Endothelial cell of umbilical vein (primary cell): ENCODE results near the gene TBCD. TPM values are rescaled to one million over a fixed set of nuclear protein-coding genes. Genes with fewer than 3 reads are reported as not detected.

Source experiments
- BruUV-seq: library from RNA; stranded (reverse); fragments of 400-500 nt; replicated peaks from 2 replicates; lab custom pipeline; 2021; lab: Mats Ljungman, UMichigan
- CTCF ChIA-PET: fragments of 300-600, 350-600 bp; sonication (Branson Sonifier 250); formaldehyde crosslinking; loops from one replicate; lab custom pipeline; 2021; ENCODE audit warnings: antibody characterized with exemption, inconsistent platforms; lab: Charles Lee
- POLR2A ChIA-PET: fragments of 300-600, 350-600 bp; sonication (Branson Sonifier 250); formaldehyde crosslinking; loops from one replicate; lab custom pipeline; 2021; ENCODE audit warnings: antibody characterized with exemption, inconsistent platforms; lab: Charles Lee
- DNase-seq: peaks from one replicate; pipeline ENCODE4 v3.0.0-alpha.2; 2011; ENCODE audit warnings: low read depth, low spot score
- FAIRE-seq: peaks from 2 replicates; lab custom pipeline; 2011; peaks lifted over from hg19 to GRCh38; lab: Jason Lieb, UNC
- H2AFZ ChIP-seq: 2 replicates; pipeline ENCODE4 v1.6.0; 2012; ENCODE audit warnings: low read depth, low read length, control low read depth, inconsistent platforms
- H3K27ac ChIP-seq: 2 replicates; pipeline ENCODE4 v1.5.1; 2011; ENCODE audit warnings: low read depth, mild to moderate bottlenecking, control low read depth, low read length, moderate library complexity; ENCODE audit not compliant: insufficient read depth
- H3K27me3 ChIP-seq, 2 experiments: 2 replicates each; pipeline versions ENCODE4 v1.6.0 to v1.6.1; 2011; ENCODE audit warnings: low read length in 2 of 2, mixed read lengths in 1 of 2; ENCODE audit not compliant: control insufficient read depth in 2 of 2, insufficient read depth in 2 of 2
- H3K36me3 ChIP-seq, 2 experiments: 2 replicates in 1 of 2; 3 replicates in 1 of 2; pipeline ENCODE4 v1.5.1; 2011; ENCODE audit warnings: low read length in 2 of 2, mild to moderate bottlenecking in 1 of 2, moderate library complexity in 1 of 2; ENCODE audit not compliant: control insufficient read depth in 2 of 2, insufficient read depth in 2 of 2; ENCODE audit errors: extremely low read depth in 1 of 2
- H3K4me1 ChIP-seq: 3 replicates; pipeline ENCODE4 v1.5.1; 2011; ENCODE audit warnings: mild to moderate bottlenecking, low read length; ENCODE audit not compliant: control insufficient read depth, insufficient read depth; ENCODE audit errors: extremely low read depth
- H3K4me2 ChIP-seq: 2 replicates; pipeline ENCODE4 v1.6.1; 2011; ENCODE audit warnings: low read length, control low read depth, mixed read lengths; ENCODE audit not compliant: insufficient read depth
- H3K4me3 ChIP-seq, 3 experiments: fragments of 200-600 bp in 1 of 3; sonication (generic), shearing (Covaris generic) in 1 of 3; replicated peaks in 1 of 3; 2 replicates each; pipeline ENCODE4 v1.5.1; 2011 to 2016; ENCODE audit warnings: control low read depth in 3 of 3, low read length in 3 of 3, mild to moderate bottlenecking in 2 of 3, inconsistent platforms in 1 of 3, low read depth in 1 of 3, moderate library complexity in 1 of 3; ENCODE audit not compliant: insufficient read depth in 1 of 3
- H3K79me2 ChIP-seq: 2 replicates; pipeline ENCODE4 v1.6.0; 2012; ENCODE audit warnings: low read length, inconsistent platforms; ENCODE audit not compliant: control insufficient read depth, insufficient read depth
- H3K9ac ChIP-seq: replicated peaks from 2 replicates; pipeline ENCODE3; 2011; ENCODE audit warnings: low read length, control low read depth; ENCODE audit not compliant: insufficient read depth; ENCODE audit errors: extremely low read depth
- H3K9me1 ChIP-seq: replicated peaks from 3 replicates; pipeline ENCODE4 v1.6.0; 2011; ENCODE audit warnings: mild to moderate bottlenecking, low read length; ENCODE audit not compliant: control insufficient read depth, insufficient read depth; ENCODE audit errors: extremely low read depth
- H3K9me3 ChIP-seq: replicated peaks from 2 replicates; pipeline ENCODE4 v1.5.1; 2012; ENCODE audit warnings: low read length, inconsistent platforms; ENCODE audit not compliant: control insufficient read depth, insufficient read depth
- H4K20me1 ChIP-seq: replicated peaks from 2 replicates; pipeline ENCODE3; 2011; ENCODE audit warnings: mild to moderate bottlenecking, low read length; ENCODE audit not compliant: control insufficient read depth, insufficient read depth; ENCODE audit errors: extremely low read depth
- EZH2 ChIP-seq: IDR thresholded peaks from 2 replicates; pipeline ENCODE4 v1.6.1; 2012; ENCODE audit warnings: borderline replicate concordance, low read depth, mild to moderate bottlenecking, moderate library complexity, low read length, inconsistent platforms; ENCODE audit not compliant: severe bottlenecking
- FOS ChIP-seq: IDR thresholded peaks from 2 replicates; pipeline ENCODE4 v1.6.1; 2011; ENCODE audit warnings: mild to moderate bottlenecking, low read length, moderate library complexity, borderline replicate concordance; ENCODE audit not compliant: insufficient read depth
- GATA2 ChIP-seq: IDR thresholded peaks from 2 replicates; pipeline ENCODE4 v1.7.0; 2011; ENCODE audit warnings: low read depth, mild to moderate bottlenecking, moderate library complexity, mixed read lengths, low read length; ENCODE audit not compliant: insufficient read length, insufficient read depth
- JUN ChIP-seq: IDR thresholded peaks from 2 replicates; pipeline ENCODE4 v1.6.1; 2011; ENCODE audit warnings: borderline replicate concordance, low read depth; ENCODE audit not compliant: insufficient read length, insufficient read depth
- MAX ChIP-seq: IDR thresholded peaks from 2 replicates; pipeline ENCODE4 v1.6.1; 2011; ENCODE audit not compliant: insufficient read depth, insufficient read length
- MYC ChIP-seq: IDR thresholded peaks from one replicate; pipeline ENCODE4 v1.6.1; 2011; ENCODE audit warnings: mild to moderate bottlenecking, low read depth, low read length
- POLR2A ChIP-seq: IDR thresholded peaks from 2 replicates; pipeline ENCODE4 v1.6.1; 2012; ENCODE audit warnings: low read depth, mild to moderate bottlenecking, control low read depth, low read length
- POLR2AphosphoS5 ChIP-seq: IDR thresholded peaks from 2 replicates; pipeline ENCODE4 v1.6.1; 2012; ENCODE audit warnings: low read depth, mild to moderate bottlenecking, control low read depth, low read length, moderate library complexity; ENCODE audit not compliant: insufficient read depth
- dilution Hi-C: fragments of 300-500 bp; cut with MboI; formaldehyde crosslinking; loops from one replicate; pipeline ENCODE4 v1.15.0; 2019; ENCODE audit warnings: low sequenced_read_pairs; ENCODE audit not compliant: extremely low pct_ligation_motif_present
- intact Hi-C: fragments of 100-400 bp; cut with micrococcal nuclease; formaldehyde crosslinking; loops from one replicate; pipeline ENCODE4 v1.10.0; 2022
- polyA plus RNA-seq, 4 experiments: library from polyadenylated mRNA; depleted of rRNA in 3 of 4; stranded (reverse) in 3 of 4; unstranded in 1 of 4; fragments of >200 nt; gene quantifications; 2 replicates each; pipeline versions ENCODE4 v1.2.1 to v1.2.3, GENCODE V29; 2011 to 2012; ENCODE audit warnings: missing spikeins in 1 of 4
- total RNA-seq: library from RNA; stranded (reverse); gene quantifications from 2 replicates; pipeline ENCODE4 v1.2.3, GENCODE V29; 2021
- TF ChIP-seq, protein P1 (sequence below), 2 donors: IDR thresholded peaks; 1 replicate in 1 of 2; 2 replicates in 1 of 2; pipeline ENCODE4 v1.5.1; 2011; ENCODE audit warnings: low read length in 2 of 2, mild to moderate bottlenecking in 2 of 2, moderate library complexity in 2 of 2, control low read depth in 1 of 2, inconsistent platforms in 1 of 2, low read depth in 1 of 2; ENCODE audit not compliant: insufficient read depth in 1 of 2; ENCODE audit errors: extremely low read depth in 1 of 2

TBCD gene
- total and polyA plus RNA-seq, 2 donors (not counting 3 experiments of a cell fraction or from before 2014, with no cell fraction given): 121 to 145 TPM

DNA sequence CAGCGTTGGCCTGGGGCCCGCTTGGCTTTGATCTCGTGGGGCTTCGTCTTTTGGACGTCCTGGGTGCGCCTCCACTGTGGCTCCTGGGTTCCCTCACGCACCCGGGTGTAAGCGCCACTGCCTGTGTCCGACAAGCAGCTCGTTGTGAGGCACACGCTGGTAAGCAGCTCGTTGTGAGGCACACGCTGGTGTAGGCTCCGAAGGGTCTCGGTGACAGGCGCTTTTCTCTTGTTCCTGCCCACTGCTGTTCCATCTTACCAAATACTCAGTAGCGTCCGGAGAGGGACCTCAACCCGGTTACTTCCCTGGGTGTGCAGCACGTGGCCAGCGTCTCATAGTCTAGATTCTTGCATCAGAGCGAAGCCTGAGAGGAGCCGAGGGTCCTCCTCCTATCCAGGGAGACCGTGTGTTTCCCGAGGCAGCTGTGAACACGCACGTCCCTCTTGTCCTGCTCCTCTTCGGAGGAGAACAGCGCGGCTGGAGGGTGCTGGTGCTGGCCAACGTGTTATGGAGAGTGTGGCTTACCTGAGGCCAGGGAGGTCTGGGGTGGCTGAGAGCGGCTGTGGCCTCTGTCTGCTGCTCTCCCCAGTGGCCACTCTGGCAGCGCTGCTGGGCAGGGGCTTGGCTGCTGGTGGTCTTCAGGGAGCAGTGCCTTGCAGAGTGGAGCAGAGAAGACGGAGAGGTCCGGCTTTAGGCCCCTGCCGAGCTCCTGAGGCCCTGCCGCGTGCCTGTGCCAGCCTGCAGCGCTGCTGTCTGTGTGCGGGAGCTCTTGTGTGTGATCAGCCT, 120.1 kb downstream of the TBCD start:
- H3K27me3 ChIP-seq: no peaks in the 10 kb centered on the region
- TF ChIP-seq EZH2: no peak
- no peak for TF ChIP-seq POLR2A
- no peak for TF ChIP-seq JUN
- no peak for TF ChIP-seq GATA2
- no peak for TF ChIP-seq POLR2AphosphoS5
- no peak for TF ChIP-seq MAX
- TF ChIP-seq MYC: no peak
- no peak for TF ChIP-seq FOS
- TF ChIP-seq, protein P1, sequence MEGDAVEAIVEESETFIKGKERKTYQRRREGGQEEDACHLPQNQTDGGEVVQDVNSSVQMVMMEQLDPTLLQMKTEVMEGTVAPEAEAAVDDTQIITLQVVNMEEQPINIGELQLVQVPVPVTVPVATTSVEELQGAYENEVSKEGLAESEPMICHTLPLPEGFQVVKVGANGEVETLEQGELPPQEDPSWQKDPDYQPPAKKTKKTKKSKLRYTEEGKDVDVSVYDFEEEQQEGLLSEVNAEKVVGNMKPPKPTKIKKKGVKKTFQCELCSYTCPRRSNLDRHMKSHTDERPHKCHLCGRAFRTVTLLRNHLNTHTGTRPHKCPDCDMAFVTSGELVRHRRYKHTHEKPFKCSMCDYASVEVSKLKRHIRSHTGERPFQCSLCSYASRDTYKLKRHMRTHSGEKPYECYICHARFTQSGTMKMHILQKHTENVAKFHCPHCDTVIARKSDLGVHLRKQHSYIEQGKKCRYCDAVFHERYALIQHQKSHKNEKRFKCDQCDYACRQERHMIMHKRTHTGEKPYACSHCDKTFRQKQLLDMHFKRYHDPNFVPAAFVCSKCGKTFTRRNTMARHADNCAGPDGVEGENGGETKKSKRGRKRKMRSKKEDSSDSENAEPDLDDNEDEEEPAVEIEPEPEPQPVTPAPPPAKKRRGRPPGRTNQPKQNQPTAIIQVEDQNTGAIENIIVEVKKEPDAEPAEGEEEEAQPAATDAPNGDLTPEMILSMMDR (IDR thresholded peaks at IDR 0.05; ENCODE audit: extremely low read depth in 1 of 2, insufficient read depth in 1 of 2, low read depth in 1 of 2, low read length in 2 of 2): no peak
- POLR2A ChIA-PET: no interaction called here
- peaks cover 3 to 13% of the 10 kb centered on the region in 2 experiments for H3K36me3 ChIP-seq
- H4K20me1 ChIP-seq: no peaks in the 10 kb centered on the region
- H3K27ac ChIP-seq: no peak overlapping the region
- H3K4me2 ChIP-seq: no peak overlapping the region
- FAIRE-seq (no peak), DNase-seq (no peak)
- H3K4me3 ChIP-seq: no peak overlapping the region
- H3K4me1 ChIP-seq: peaks cover 25% of the 10 kb centered on the region
- no peaks in the 10 kb centered on the region for H3K9me1 ChIP-seq
- peaks cover 22% of the 10 kb centered on the region for H3K79me2 ChIP-seq
- no peak overlapping the region for H2AFZ ChIP-seq
- CTCF ChIA-PET: interaction anchor here (1.1 to 1.6 kb wide), 5 partner anchors 14 to 27 kb away, joined by 3 to 4 read pairs (median 4); no protein-coding TSS in a partner anchor
- intact Hi-C loops (loop anchor here (1.0 kb wide), 1 partner anchor 12 kb away; no protein-coding TSS in a partner anchor), dilution Hi-C loops (no loop called here)
- no peak overlapping the region for H3K9ac ChIP-seq
- no TSS peak for BruUV-seq
- no peaks in the 10 kb centered on the region for H3K9me3 ChIP-seq
